Measurements from ENCODE around the gene GNAL.
"Not testable (repeated sequence)": the region's sequence is repeated elsewhere in the genome, so short reads cannot be mapped to it uniquely, and the experiment has no call there.

The GNAL gene

GRCh38 chr18:11688972-11689668, at the start of gene GNAL:
GNAL (plus strand) TSS chr18:11689264; CDS start chr18:11689564, 300 bp downstream.
- FAIRE-seq (no peak), DNase-seq (ENCODE audit: insufficient read length, low spot score) (peak; percentile 52)

GRCh38 chr18:11647310-11647709, 41.8 kb upstream of the GNAL start:
- not testable (repeated sequence) for DNase-seq (ENCODE audit: insufficient read length, low spot score); FAIRE-seq

- DNase-seq (ENCODE audit: insufficient read length, low spot score); FAIRE-seq: not testable (repeated sequence)
Observed at GRCh38 chr18:11647804-11648203, 41.3 kb upstream of the GNAL start.

GRCh38 chr18:11649839-11650238, 39.2 kb upstream of the GNAL start:
- DNase-seq (ENCODE audit: insufficient read length, low spot score) (no peak), FAIRE-seq (no peak)

GRCh38 chr18:11651899-11652298, 37.2 kb upstream of the GNAL start:
- FAIRE-seq (no peak), DNase-seq (ENCODE audit: insufficient read length, low spot score) (no peak)

- no peak for FAIRE-seq
Observed at GRCh38 chr18:11653521-11653920, 35.5 kb upstream of the GNAL start.

GRCh38 chr18:11654736-11655605, 34.1 kb upstream of the GNAL start:
- peak; percentile 69 for DNase-seq (ENCODE audit: insufficient read length, low spot score)
- FAIRE-seq: peak; percentile 57

More at GRCh38 chr18:11653521-11653920, 35.5 kb upstream of the GNAL start:
- DNase-seq (ENCODE audit: insufficient read length, low spot score): no peak

GRCh38 chr18:11655606-11655932, 33.5 kb upstream of the GNAL start:
- FAIRE-seq (no peak), DNase-seq (ENCODE audit: insufficient read length, low spot score) (no peak)

- no peak for FAIRE-seq
- DNase-seq (ENCODE audit: insufficient read length, low spot score): no peak
Observed at GRCh38 chr18:11657152-11657551, 31.9 kb upstream of the GNAL start.

- no peak for DNase-seq (ENCODE audit: insufficient read length, low spot score)
- FAIRE-seq: no peak
Observed at GRCh38 chr18:11657554-11657953, 31.5 kb upstream of the GNAL start.

- DNase-seq (ENCODE audit: insufficient read length, low spot score) (no peak), FAIRE-seq (no peak)
Observed at GRCh38 chr18:11658019-11658418, 31.0 kb upstream of the GNAL start.

- FAIRE-seq: no peak
- DNase-seq (ENCODE audit: insufficient read length, low spot score): no peak
Observed at GRCh38 chr18:11658989-11659388, 30.1 kb upstream of the GNAL start.

- FAIRE-seq (no peak), DNase-seq (ENCODE audit: insufficient read length, low spot score) (no peak)
Observed at GRCh38 chr18:11660691-11661090, 28.4 kb upstream of the GNAL start.

GRCh38 chr18:11661430-11661829, 27.6 kb upstream of the GNAL start:
- FAIRE-seq (no peak), DNase-seq (ENCODE audit: insufficient read length, low spot score) (no peak)

- DNase-seq (ENCODE audit: insufficient read length, low spot score) (no peak), FAIRE-seq (no peak)
Observed at GRCh38 chr18:11663439-11664029, 25.5 kb upstream of the GNAL start.

GRCh38 chr18:11664286-11664685, 24.8 kb upstream of the GNAL start:
- FAIRE-seq (no peak), DNase-seq (ENCODE audit: insufficient read length, low spot score) (no peak)

- no peak for FAIRE-seq
Observed at GRCh38 chr18:11665146-11665545, 23.9 kb upstream of the GNAL start.

GRCh38 chr18:11665587-11665986, 23.5 kb upstream of the GNAL start:
- DNase-seq (ENCODE audit: insufficient read length, low spot score): no peak
- FAIRE-seq: no peak

More at GRCh38 chr18:11665146-11665545, 23.9 kb upstream of the GNAL start:
- no peak for DNase-seq (ENCODE audit: insufficient read length, low spot score)

GRCh38 chr18:11666176-11666575, 22.9 kb upstream of the GNAL start:
- DNase-seq (ENCODE audit: insufficient read length, low spot score) (no peak), FAIRE-seq (no peak)

GRCh38 chr18:11666831-11667230, 22.2 kb upstream of the GNAL start:
- FAIRE-seq: no peak
- DNase-seq (ENCODE audit: insufficient read length, low spot score): no peak

- DNase-seq (ENCODE audit: insufficient read length, low spot score) (no peak), FAIRE-seq (no peak)
Observed at GRCh38 chr18:11667578-11667977, 21.5 kb upstream of the GNAL start.
